DOHH2 (cell line): ENCODE data around the gene ANKRD13A.

Source experiments
- H3F3A ChIP-seq: fragments of 200-600 bp; sonication (generic), shearing (Covaris generic); 2 replicates; pipeline ENCODE4 v1.6.0; 2016; ENCODE audit warnings: antibody characterized with exemption, mild to moderate bottlenecking; ENCODE audit not compliant: control insufficient read depth, insufficient read depth
- H3K27ac ChIP-seq: fragments of 200-600 bp; sonication (generic); 2 replicates; pipeline ENCODE4 v1.5.1; 2014; ENCODE audit warnings: low read depth, mild to moderate bottlenecking, low read length, moderate library complexity
- H3K27me3 ChIP-seq: fragments of 200-600 bp; sonication (generic); 2 replicates; pipeline ENCODE4 v1.6.1; 2014; ENCODE audit warnings: mild to moderate bottlenecking, low read length, mixed read lengths; ENCODE audit not compliant: control insufficient read depth
- H3K36me3 ChIP-seq: fragments of 200-600 bp; sonication (generic); 2 replicates; pipeline ENCODE4 v1.6.1; 2014; ENCODE audit warnings: mild to moderate bottlenecking, low read length, moderate library complexity, mixed read lengths; ENCODE audit not compliant: control insufficient read depth
- H3K4me1 ChIP-seq: fragments of 200-600 bp; sonication (generic); 2 replicates; pipeline ENCODE4 v1.6.1; 2014; ENCODE audit warnings: mild to moderate bottlenecking, low read length, mixed read lengths; ENCODE audit not compliant: control insufficient read depth
- H3K4me2 ChIP-seq: fragments of 200-600 bp; sonication (generic); 2 replicates; pipeline ENCODE4 v1.6.0; 2014; ENCODE audit warnings: mild to moderate bottlenecking, low read length, moderate library complexity
- H3K4me3 ChIP-seq: fragments of 200-600 bp; sonication (generic); 2 replicates; pipeline ENCODE4 v1.5.1; 2014; ENCODE audit warnings: mild to moderate bottlenecking, low read length, mixed read lengths
- H3K79me2 ChIP-seq: fragments of 200-600 bp; sonication (generic); 2 replicates; pipeline ENCODE4 v1.6.1; 2014; ENCODE audit warnings: mild to moderate bottlenecking, low read length, mixed read lengths; ENCODE audit not compliant: control insufficient read depth
- H3K9me2 ChIP-seq: fragments of 200-600 bp; sonication (generic); replicated peaks from 2 replicates; pipeline ENCODE4 v1.6.1; 2014; ENCODE audit warnings: mild to moderate bottlenecking, low read length, mixed read lengths; ENCODE audit not compliant: control insufficient read depth
- H3K9me3 ChIP-seq: fragments of 200-600 bp; sonication (generic); 2 replicates; pipeline ENCODE4 v1.6.1; 2014; ENCODE audit warnings: antibody characterized with exemption, low read length, mixed read lengths; ENCODE audit not compliant: control insufficient read depth, insufficient read depth
- H4K20me1 ChIP-seq: fragments of 200-600 bp; sonication (generic); 2 replicates; pipeline ENCODE4 v1.6.0; 2014; ENCODE audit warnings: low read depth, mild to moderate bottlenecking, antibody characterized with exemption, low read length, moderate library complexity; ENCODE audit not compliant: control insufficient read depth, insufficient read depth
- CTCF ChIP-seq: fragments of 200-600 bp; sonication (generic); IDR thresholded peaks from one replicate; pipeline ENCODE4 v1.5.1; 2014; ENCODE audit warnings: antibody characterized with exemption, mild to moderate bottlenecking, low read depth, low read length; ENCODE audit not compliant: poor library complexity, severe bottlenecking
- EZH2phosphoT487 ChIP-seq: fragments of 200-600 bp; sonication (generic); IDR thresholded peaks from 2 replicates; pipeline ENCODE4 v1.6.1; 2017; ENCODE audit warnings: borderline replicate concordance, mild to moderate bottlenecking, antibody characterized with exemption, low read length, moderate library complexity, mixed read lengths

The ANKRD13A gene

GRCh38 chr12:109967383-109968031 lies 31.7 kb upstream of the ANKRD13A start:
- Histone ChIP-seq H3K79me2 (no peaks in the 10 kb centered on the region), H3K36me3 (peaks cover 75% of the 10 kb centered on the region), H3K27ac (no peak overlapping the region), H3K4me2 (no peak overlapping the region), H3K27me3 (no peaks in the 10 kb centered on the region), H4K20me1 (no peaks in the 10 kb centered on the region), H3K9me3 (no peaks in the 10 kb centered on the region), H3K4me1 (no peaks in the 10 kb centered on the region), H3F3A (no peaks in the 10 kb centered on the region; the same call in 1 of the 2 replicates), H3K4me3 (no peak overlapping the region), H3K9me2 (no peaks in the 10 kb centered on the region)
- TF ChIP-seq CTCF (no peak), EZH2phosphoT487 (no peak)

GRCh38 chr12:109968032-109968420 lies 31.2 kb upstream of the ANKRD13A start:
- Histone ChIP-seq H3K79me2 (no peaks in the 10 kb centered on the region), H3K4me1 (no peaks in the 10 kb centered on the region), H3K4me3 (no peak overlapping the region), H3K9me3 (no peaks in the 10 kb centered on the region), H3K36me3 (peaks cover 73% of the 10 kb centered on the region), H4K20me1 (no peaks in the 10 kb centered on the region), H3K27ac (no peak overlapping the region), H3K9me2 (no peaks in the 10 kb centered on the region), H3F3A (no peaks in the 10 kb centered on the region; the same call in 1 of the 2 replicates), H3K27me3 (no peaks in the 10 kb centered on the region), H3K4me2 (no peak overlapping the region)
- no peak for TF ChIP-seq EZH2phosphoT487
- no peak for TF ChIP-seq CTCF

GRCh38 chr12:109968801-109969200 lies 30.4 kb upstream of the ANKRD13A start:
- Histone ChIP-seq H3K79me2 (no peaks in the 10 kb centered on the region), H3K27me3 (no peaks in the 10 kb centered on the region)
- no peak for TF ChIP-seq CTCF
- TF ChIP-seq EZH2phosphoT487, result no peak

More at GRCh38 chr12:109968801-109969200, 30.4 kb upstream of the ANKRD13A start:
- no peaks in the 10 kb centered on the region for H4K20me1 ChIP-seq
- no peaks in the 10 kb centered on the region for H3K4me1 ChIP-seq
- H3K4me3 ChIP-seq, result no peak overlapping the region
- no peaks in the 10 kb centered on the region; the same call in 1 of the 2 replicates for H3F3A ChIP-seq
- no peak overlapping the region for H3K27ac ChIP-seq
- no peaks in the 10 kb centered on the region for H3K9me2 ChIP-seq
- H3K36me3 ChIP-seq, result peaks cover 73% of the 10 kb centered on the region
- H3K4me2 ChIP-seq, result no peak overlapping the region
- H3K9me3 ChIP-seq, result no peaks in the 10 kb centered on the region
